HG02759 (cell line): ENCODE data around the gene ELAVL2.
"Not testable (repeated sequence)": the region's sequence is repeated elsewhere in the genome, so short reads cannot be mapped to it uniquely, and the experiment has no call there.

ENCODE experiments used
- ATAC-seq: cut with Tn5 transposase; IDR thresholded peaks from one replicate; pipeline ENCODE4 v1.9.1; 2021; ENCODE audit warnings: mild to moderate bottlenecking, moderate library complexity; ENCODE audit not compliant: unreplicated experiment

Gene ELAVL2

DNA sequence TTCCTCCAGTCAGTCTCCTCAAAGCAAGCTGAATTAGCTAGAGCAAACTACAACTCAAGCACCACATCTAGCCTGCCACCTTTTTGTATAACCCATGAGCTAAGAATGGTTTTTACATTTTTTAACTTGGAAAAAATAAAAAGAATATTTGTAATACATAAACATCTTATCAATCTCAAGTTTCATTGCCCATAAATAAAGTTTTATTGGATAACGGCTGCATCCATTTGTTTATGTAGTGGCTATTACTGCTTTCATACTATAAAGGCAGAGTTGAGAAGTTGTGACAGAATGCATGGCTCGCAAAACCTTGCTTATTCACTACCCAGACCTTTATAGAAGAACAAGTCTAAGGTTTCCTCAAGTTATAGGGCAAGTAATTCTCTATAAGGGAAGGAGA lies 95.7 kb downstream of the ELAVL2 start:
- no peak for ATAC-seq

- ATAC-seq = no peak
Observed at GRCh38 chr9:23728736-23729135, 97.3 kb downstream of the ELAVL2 start.

- ATAC-seq = no peak
Observed at GRCh38 chr9:23725279-23725946, 100.6 kb downstream of the ELAVL2 start.

DNA sequence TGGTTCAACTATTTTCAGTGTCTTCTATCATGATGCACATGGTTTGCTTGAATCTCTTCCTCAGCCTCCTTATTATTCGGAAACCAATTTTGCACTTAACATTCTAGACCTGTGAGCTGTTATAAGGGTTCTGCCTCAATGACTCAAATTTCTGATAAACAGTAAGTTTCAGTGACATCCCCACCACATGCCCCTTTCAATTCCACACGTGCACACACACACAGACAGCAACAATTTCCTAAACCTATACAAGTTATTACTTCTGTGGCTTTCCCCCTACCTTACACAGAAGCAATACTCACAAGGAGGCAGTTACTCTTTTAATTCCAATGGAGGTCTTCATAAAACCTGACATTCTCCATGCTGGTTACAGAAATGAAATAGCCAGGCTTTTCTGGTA lies 102.4 kb downstream of the ELAVL2 start:
- no peak for ATAC-seq

DNA sequence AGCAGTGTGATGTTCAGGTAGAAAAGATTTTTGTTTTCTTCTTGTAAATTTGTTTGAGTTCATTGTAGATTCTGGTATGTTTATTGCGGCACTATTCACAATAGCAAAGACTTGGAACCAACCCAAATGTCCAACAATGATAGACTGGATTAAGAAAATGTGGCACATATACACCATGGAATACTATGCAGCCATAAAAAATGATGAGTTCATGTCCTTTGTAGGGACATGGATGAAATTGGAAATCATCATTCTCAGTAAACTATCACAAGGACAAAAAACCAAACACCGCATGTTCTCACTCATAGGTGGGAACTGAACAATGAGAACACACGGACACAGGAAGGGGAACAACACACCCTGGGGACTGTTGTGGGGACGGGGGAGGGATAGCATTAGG lies 103.0 kb downstream of the ELAVL2 start:
- ATAC-seq = not testable (repeated sequence)

- no peak for ATAC-seq
Observed at GRCh38 chr9:23721466-23721865, 104.6 kb downstream of the ELAVL2 start.

GRCh38 chr9:23717505-23717904 lies 108.5 kb downstream of the ELAVL2 start:
- no peak for ATAC-seq

DNA sequence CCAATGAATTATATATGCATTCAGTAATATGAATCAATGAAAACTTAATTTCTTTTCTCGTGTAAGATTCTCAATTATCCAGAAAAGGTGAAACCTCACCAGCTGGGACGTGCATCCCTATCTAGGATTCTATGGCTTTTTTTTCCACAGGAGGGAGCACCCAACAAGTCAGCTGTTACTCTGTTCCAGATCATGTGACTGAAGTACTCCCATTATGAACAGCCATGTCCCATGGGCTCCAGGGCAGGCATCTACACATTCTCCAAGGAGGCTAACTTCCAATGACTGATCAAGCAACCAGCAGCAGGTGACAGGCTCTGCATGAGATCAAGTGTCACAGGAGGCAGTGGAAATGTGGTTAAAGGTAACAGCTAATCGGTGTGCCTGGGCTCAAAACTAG lies 118.8 kb downstream of the ELAVL2 start:
- ATAC-seq = no peak

- no peak for ATAC-seq
Observed at GRCh38 chr9:23702311-23702922, 123.6 kb downstream of the ELAVL2 start.

DNA sequence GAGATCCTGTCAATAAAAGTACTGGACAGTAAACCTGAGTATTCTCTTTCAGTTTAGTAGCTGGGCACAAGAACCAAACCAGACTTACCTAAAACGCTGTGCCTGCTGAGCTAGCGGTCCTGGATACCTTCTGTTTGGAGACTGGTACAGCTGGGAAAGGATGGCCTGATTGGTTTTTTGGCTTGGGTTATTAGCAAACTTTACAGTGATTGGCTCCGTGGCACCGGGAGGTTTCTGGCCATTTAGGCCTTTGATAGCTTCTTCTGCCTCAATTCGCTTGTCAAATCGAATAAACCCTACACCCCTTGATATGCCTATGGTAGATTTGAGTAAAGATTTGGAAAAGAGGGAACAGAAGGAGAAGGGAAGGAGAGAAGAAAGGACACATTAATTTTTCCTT lies 124.7 kb downstream of the ELAVL2 start:
- ATAC-seq = no peak

DNA sequence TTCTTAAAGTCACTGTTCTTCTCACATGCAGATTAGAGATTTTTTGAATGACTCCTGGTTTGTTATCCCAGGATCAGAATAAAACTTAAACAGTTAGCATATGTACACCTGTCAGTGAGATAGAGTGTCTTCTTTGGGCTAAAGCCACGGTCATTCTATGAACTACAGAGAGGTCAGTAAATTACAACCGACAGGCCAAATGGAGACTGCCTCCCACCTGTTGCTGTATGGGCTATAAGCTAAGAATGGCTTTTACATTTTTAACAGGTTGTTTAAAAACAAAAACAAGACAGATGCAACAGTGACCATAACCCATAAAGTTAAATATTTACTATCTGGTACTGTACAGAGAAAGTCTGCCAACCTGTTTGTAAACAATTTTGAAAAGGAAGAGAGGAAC lies 125.7 kb downstream of the ELAVL2 start:
- no peak for ATAC-seq

- no peak for ATAC-seq
Observed at GRCh38 chr9:23698161-23698560, 127.9 kb downstream of the ELAVL2 start.

DNA sequence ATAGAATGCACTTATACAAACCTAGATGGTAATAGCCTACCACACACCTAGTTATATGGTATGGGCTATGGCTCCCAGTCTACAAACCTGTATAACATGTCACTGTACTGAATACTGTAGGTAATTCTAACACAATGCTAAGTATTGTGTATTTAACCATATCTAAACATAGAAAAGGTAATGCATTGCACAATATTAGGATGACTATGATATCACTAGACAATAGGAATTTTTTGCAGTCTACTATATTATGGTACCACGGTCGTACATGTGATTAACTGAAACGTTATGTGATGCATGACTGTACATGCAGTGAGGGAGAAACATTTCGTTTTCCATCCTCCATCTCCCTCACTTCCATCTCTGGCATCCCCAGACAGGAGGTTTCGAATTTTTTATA lies 130.5 kb downstream of the ELAVL2 start:
- ATAC-seq = no peak

- no peak for ATAC-seq
Observed at GRCh38 chr9:23693374-23693773, 132.7 kb downstream of the ELAVL2 start.

DNA sequence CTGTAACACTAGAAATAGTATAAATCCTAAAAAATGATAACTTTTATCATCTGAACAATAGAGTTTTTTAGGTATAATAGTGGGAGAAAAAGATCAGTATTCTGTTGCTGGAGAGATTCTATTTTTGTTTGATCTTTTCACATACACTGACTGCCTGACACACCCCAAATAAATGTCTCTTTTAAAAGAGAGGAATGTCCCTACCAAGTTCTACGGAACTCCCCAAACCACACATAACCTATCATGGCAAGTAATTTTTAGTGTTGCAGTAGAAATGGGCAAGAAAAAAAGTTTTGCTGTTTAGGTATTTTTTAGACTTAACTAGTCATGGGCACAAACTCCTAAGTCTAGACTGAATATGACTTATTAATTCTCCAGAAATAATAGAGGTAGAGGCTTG lies 139.1 kb downstream of the ELAVL2 start:
- no peak for ATAC-seq

GRCh38 chr9:23686257-23686656 lies 139.8 kb downstream of the ELAVL2 start:
- ATAC-seq = no peak

GRCh38 chr9:23683611-23684061 lies 142.4 kb downstream of the ELAVL2 start:
- ATAC-seq = no peak

- no peak for ATAC-seq
Observed at GRCh38 chr9:23682891-23683431, 143.1 kb downstream of the ELAVL2 start.

DNA sequence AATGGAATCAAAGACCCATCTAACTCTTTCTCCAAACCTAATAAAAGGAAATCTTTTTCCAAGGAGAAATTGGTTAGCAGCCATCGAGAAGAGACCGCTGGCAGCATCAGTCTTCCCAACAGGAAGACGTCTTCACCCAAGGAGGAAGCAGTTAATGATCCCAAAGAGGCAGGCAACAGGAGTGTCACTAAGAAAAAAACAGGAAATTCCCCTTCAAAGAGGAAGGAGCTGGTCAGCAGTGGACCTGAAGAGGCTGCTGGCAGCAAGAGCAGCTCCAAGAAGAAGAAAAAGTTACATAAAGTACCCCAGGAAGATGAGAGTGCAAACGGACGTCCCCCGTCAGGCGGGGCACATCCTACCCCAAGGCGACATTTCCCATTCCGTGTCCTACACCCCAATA lies 143.7 kb downstream of the ELAVL2 start:
- ATAC-seq = no peak

GRCh38 chr9:23677446-23677845 lies 148.6 kb downstream of the ELAVL2 start:
- ATAC-seq = no peak

- ATAC-seq = no peak
Observed at GRCh38 chr9:23674016-23674585, 151.9 kb downstream of the ELAVL2 start.

- ATAC-seq = no peak
Observed at GRCh38 chr9:23672151-23672550, 153.9 kb downstream of the ELAVL2 start.
